ENCODE measurements around the gene SSU72. TPM values are rescaled to one million over a fixed set of nuclear protein-coding genes. Genes with fewer than 3 reads are reported as not detected.

SSU72 gene
- total RNA-seq, 1 experiment from 2014 or later = 179 TPM

DNA sequence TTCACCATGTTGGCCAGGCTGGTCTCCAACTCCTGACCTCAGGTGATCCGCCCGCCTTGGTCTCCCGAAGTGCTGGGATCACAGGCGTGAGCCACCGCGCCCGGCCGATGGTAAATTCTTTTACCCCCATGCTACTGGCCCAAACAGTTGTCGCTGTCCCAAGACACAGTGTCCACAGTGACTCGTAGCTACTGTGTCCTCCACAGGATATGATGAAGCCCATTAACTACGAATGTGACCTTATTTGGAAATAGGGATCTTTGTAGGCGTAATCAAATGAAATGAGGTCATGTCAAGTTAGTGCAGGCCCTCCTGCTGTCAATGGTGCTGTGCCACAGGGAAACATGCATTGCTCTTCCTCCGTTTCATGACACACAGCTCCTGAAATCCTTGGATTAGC is 16.8 kb upstream of the SSU72 start:
- Histone ChIP-seq H3K4me1 (ENCODE audit: insufficient read depth, low read length) (no peaks in the 10 kb centered on the region), H3T11ph (ENCODE audit: low read length) (no peak overlapping the region), H3K9ac (ENCODE audit: extremely low read depth, insufficient read length, low read length) (no peak overlapping the region), H3K27ac (ENCODE audit: insufficient read length, low read depth, low read length) (no peak overlapping the region), H3K4ac (ENCODE audit: low read depth, low read length) (no peak overlapping the region), H4K5ac (ENCODE audit: insufficient read length, low read depth, low read length) (no peak overlapping the region), H2BK5ac (ENCODE audit: insufficient read length, low read length) (no peak overlapping the region), H3K79me1 (ENCODE audit: insufficient read depth, low read depth, low read length, poor library complexity, severe bottlenecking) (no peaks in the 10 kb centered on the region), H2BK20ac (ENCODE audit: low read depth, low read length, poor library complexity, severe bottlenecking) (no peak overlapping the region), H2AFZ (ENCODE audit: low read length) (no peak overlapping the region), H3K23me2 (ENCODE audit: insufficient read length, low read depth, low read length, poor library complexity, severe bottlenecking) (no peaks in the 10 kb centered on the region), H3K79me2 (ENCODE audit: insufficient read depth, low read length) (no peaks in the 10 kb centered on the region), H3K27me3 (ENCODE audit: insufficient read depth, low read length) (no peaks in the 10 kb centered on the region), H3K56ac (ENCODE audit: insufficient read length, low read depth, low read length) (no peak overlapping the region), H3K18ac (ENCODE audit: insufficient read length, low read depth, low read length) (no peak overlapping the region), H4K8ac (replicated peaks; ENCODE audit: insufficient read length, low read depth, low read length) (no peak overlapping the region), H2AK5ac (ENCODE audit: insufficient read length, low read length) (no peak overlapping the region), H4K91ac (ENCODE audit: insufficient read length, low read depth, low read length) (no peak overlapping the region), H3K14ac (ENCODE audit: insufficient read depth, low read length) (no peak overlapping the region), H2BK120ac (ENCODE audit: low read depth, low read length, poor library complexity, severe bottlenecking) (no peak overlapping the region), H3K9me3 (ENCODE audit: control insufficient read depth, low read depth, low read length) (no peaks in the 10 kb centered on the region), H3K23ac (ENCODE audit: insufficient read length, low read depth, low read length) (no peak overlapping the region), H2BK15ac (ENCODE audit: low read depth, low read length) (no peak overlapping the region), H3K4me2 (ENCODE audit: insufficient read depth, insufficient read length, low read length) (no peak overlapping the region), H2BK12ac (ENCODE audit: insufficient read length, low read depth, low read length) (no peak overlapping the region), H4K20me1 (ENCODE audit: control insufficient read depth, insufficient read depth, insufficient read length) (no peaks in the 10 kb centered on the region)
- Mint-ChIP-seq H3K27me3 (ENCODE audit: low read depth) (peaks cover 23% of the 10 kb centered on the region), H3K4me3 (no peak overlapping the region), H3K36me3 (ENCODE audit: insufficient read depth in 1 of 3, low read depth in 3 of 3) (no peaks in the 10 kb centered on the region), H3K9me3 (no peaks in the 10 kb centered on the region; a peak in 1 of 5 replicates), H3K4me1 (0 out of 4 replicates have a peak, but pooled peaks cover 0 to 2% of the 10 kb centered on the region in 2 experiments), H3K27ac (no peak overlapping the region)
- no peak for DNase-seq
- TF ChIP-seq, protein P1, sequence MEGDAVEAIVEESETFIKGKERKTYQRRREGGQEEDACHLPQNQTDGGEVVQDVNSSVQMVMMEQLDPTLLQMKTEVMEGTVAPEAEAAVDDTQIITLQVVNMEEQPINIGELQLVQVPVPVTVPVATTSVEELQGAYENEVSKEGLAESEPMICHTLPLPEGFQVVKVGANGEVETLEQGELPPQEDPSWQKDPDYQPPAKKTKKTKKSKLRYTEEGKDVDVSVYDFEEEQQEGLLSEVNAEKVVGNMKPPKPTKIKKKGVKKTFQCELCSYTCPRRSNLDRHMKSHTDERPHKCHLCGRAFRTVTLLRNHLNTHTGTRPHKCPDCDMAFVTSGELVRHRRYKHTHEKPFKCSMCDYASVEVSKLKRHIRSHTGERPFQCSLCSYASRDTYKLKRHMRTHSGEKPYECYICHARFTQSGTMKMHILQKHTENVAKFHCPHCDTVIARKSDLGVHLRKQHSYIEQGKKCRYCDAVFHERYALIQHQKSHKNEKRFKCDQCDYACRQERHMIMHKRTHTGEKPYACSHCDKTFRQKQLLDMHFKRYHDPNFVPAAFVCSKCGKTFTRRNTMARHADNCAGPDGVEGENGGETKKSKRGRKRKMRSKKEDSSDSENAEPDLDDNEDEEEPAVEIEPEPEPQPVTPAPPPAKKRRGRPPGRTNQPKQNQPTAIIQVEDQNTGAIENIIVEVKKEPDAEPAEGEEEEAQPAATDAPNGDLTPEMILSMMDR (conservative IDR thresholded peaks at IDR 0.05) = no peak
- WGBS (ENCODE audit: extremely low coverage, insufficient read length, low lambda C conversion rate) = no CpG with 5 or more reads among the region's 13 CpGs
